GM21737 (cell line): ENCODE measurements around the gene WIPI1.
"Not testable (repeated sequence)": the region's sequence is repeated elsewhere in the genome, so short reads cannot be mapped to it uniquely, and the experiment has no call there.

Experiments
- ATAC-seq: cut with Tn5 transposase; IDR thresholded peaks from one replicate; pipeline ENCODE4 v1.9.1; 2021; ENCODE audit warnings: mild to moderate bottlenecking, moderate library complexity; ENCODE audit not compliant: unreplicated experiment

Gene WIPI1

GRCh38 chr17:68387435-68388218 lies 69.7 kb downstream of the WIPI1 start:
- ATAC-seq: no peak

- no peak for ATAC-seq
These were observed 71.6 kb downstream of the WIPI1 start for GRCh38 chr17:68385490-68386215.

GRCh38 chr17:68384941-68385340 lies 72.4 kb downstream of the WIPI1 start:
- no peak for ATAC-seq

GRCh38 chr17:68384471-68384870 lies 72.8 kb downstream of the WIPI1 start:
- no peak for ATAC-seq

GRCh38 chr17:68383443-68384321 lies 73.6 kb downstream of the WIPI1 start:
- ATAC-seq: no peak

GRCh38 chr17:68383120-68383442 lies 74.2 kb downstream of the WIPI1 start:
- no peak for ATAC-seq

GRCh38 chr17:68382582-68383085 lies 74.7 kb downstream of the WIPI1 start:
- no peak for ATAC-seq

GRCh38 chr17:68381076-68381900 lies 76.0 kb downstream of the WIPI1 start:
- no peak for ATAC-seq

- ATAC-seq: no peak
These were observed 77.3 kb downstream of the WIPI1 start for GRCh38 chr17:68379692-68380677.

- ATAC-seq: no peak
These were observed 78.2 kb downstream of the WIPI1 start for GRCh38 chr17:68379177-68379510.

GRCh38 chr17:68378268-68379176 lies 78.8 kb downstream of the WIPI1 start:
- no peak for ATAC-seq

- no peak for ATAC-seq
These were observed 79.5 kb downstream of the WIPI1 start for GRCh38 chr17:68377771-68378267.

GRCh38 chr17:68376178-68376577 lies 81.1 kb downstream of the WIPI1 start:
- not testable (repeated sequence) for ATAC-seq

- no peak for ATAC-seq
These were observed 81.7 kb downstream of the WIPI1 start for GRCh38 chr17:68375566-68375965.
